DLD1 (cell line): Measurements from ENCODE around the gene ATP5PB.

Experiments
- in situ Hi-C: cut with HindIII; loops from 2 replicates; pipeline ENCODE4 v1.10.0; 2017; ENCODE audit warnings: low sequenced_read_pairs

The ATP5PB gene

GRCh38 chr1:111448918-111449702, at the start of gene ATP5PB, which contains the start of gene WDR77:
Gene ATP5PB (plus strand): TSS chr1:111449464. CDS start chr1:111449542, 78 bp downstream.
Gene WDR77 (minus strand): TSS chr1:111449256. CDS start chr1:111449169, 87 bp downstream.
- in situ Hi-C loops, result no loop called here

GRCh38 chr1:111399792-111400610, 49.3 kb upstream of the ATP5PB start:
- in situ Hi-C loops, result loop anchor here (25.0 kb wide), 1 partner anchor 188 kb away; the partner anchor contains the start of gene DENND2D

GRCh38 chr1:111402083-111402482, 47.2 kb upstream of the ATP5PB start:
- in situ Hi-C loops, result loop anchor here (25.0 kb wide), 1 partner anchor 190 kb away; the partner anchor contains the start of gene DENND2D

- in situ Hi-C loops, result loop anchor here (25.0 kb wide), 1 partner anchor 192 kb away; the partner anchor contains the start of gene DENND2D
Observed at GRCh38 chr1:111404588-111404987, 44.7 kb upstream of the ATP5PB start.

GRCh38 chr1:111406321-111406768, 42.9 kb upstream of the ATP5PB start:
- in situ Hi-C loops, result loop anchor here (25.0 kb wide), 1 partner anchor 194 kb away; the partner anchor contains the start of gene DENND2D

- in situ Hi-C loops, result loop anchor here (25.0 kb wide), 1 partner anchor 195 kb away; the partner anchor contains the start of gene DENND2D
Observed at GRCh38 chr1:111407301-111407700, 42.0 kb upstream of the ATP5PB start.

GRCh38 chr1:111412839-111413238, 36.4 kb upstream of the ATP5PB start:
- in situ Hi-C loops, result loop anchor here (25.0 kb wide), 1 partner anchor 201 kb away; the partner anchor contains the start of gene DENND2D

- in situ Hi-C loops, result loop anchor here (25.0 kb wide), 1 partner anchor 202 kb away; the partner anchor contains the start of gene DENND2D
Observed at GRCh38 chr1:111414756-111415155, 34.5 kb upstream of the ATP5PB start.

- in situ Hi-C loops, result loop anchor here (25.0 kb wide), 1 partner anchor 203 kb away; the partner anchor contains the start of gene DENND2D
Observed at GRCh38 chr1:111415461-111415860, 33.8 kb upstream of the ATP5PB start.

GRCh38 chr1:111417755-111418154, 31.5 kb upstream of the ATP5PB start:
- in situ Hi-C loops, result loop anchor here (25.0 kb wide), 1 partner anchor 205 kb away; the partner anchor contains the start of gene DENND2D

GRCh38 chr1:111419037-111419436, 30.2 kb upstream of the ATP5PB start:
- in situ Hi-C loops, result loop anchor here (25.0 kb wide), 1 partner anchor 207 kb away; the partner anchor contains the start of gene DENND2D

- in situ Hi-C loops, result loop anchor here (25.0 kb wide), 1 partner anchor 208 kb away; the partner anchor contains the start of gene DENND2D
Observed at GRCh38 chr1:111420377-111420776, 28.9 kb upstream of the ATP5PB start.

- in situ Hi-C loops, result loop anchor here (25.0 kb wide), 1 partner anchor 210 kb away; the partner anchor contains the start of gene DENND2D
Observed at GRCh38 chr1:111422546-111423391, 26.5 kb upstream of the ATP5PB start.

- in situ Hi-C loops, result loop anchor here (25.0 kb wide), 1 partner anchor 212 kb away; the partner anchor contains the start of gene DENND2D
Observed at GRCh38 chr1:111424281-111424680, 25.0 kb upstream of the ATP5PB start.

GRCh38 chr1:111436726-111437125, 12.5 kb upstream of the ATP5PB start:
- in situ Hi-C loops, result no loop called here

GRCh38 chr1:111439461-111440351, 9.6 kb upstream of the ATP5PB start:
- in situ Hi-C loops, result no loop called here

- in situ Hi-C loops, result no loop called here
Observed at GRCh38 chr1:111441573-111442192, 7.6 kb upstream of the ATP5PB start.

- in situ Hi-C loops, result no loop called here
Observed at GRCh38 chr1:111442457-111442856, 6.8 kb upstream of the ATP5PB start.
